ENCODE measurements around the gene TMEM72. TPM values are rescaled to one million over a fixed set of nuclear protein-coding genes. Genes with fewer than 3 reads are reported as not detected.

TMEM72 gene
- total and polyA plus RNA-seq, 2 of the 13 experiments (the other 11 are each of a cell fraction or from before 2014, with no cell fraction given) = 0.04 TPM; not detected in 1

- TF ChIP-seq ZNF225 (CRISPR knock-in tag; IDR thresholded peaks at IDR 0.05) = peak; percentile 59; the same call in 1 of the 2 replicates
- TF ChIP-seq FOXA1 (IDR thresholded peaks at IDR 0.05) = no peak
- TF ChIP-seq FOXA1 (CRISPR knock-in tag; IDR thresholded peaks at IDR 0.05) = no peak
- peak; percentile 65; the same call in 1 of the 2 replicates for TF ChIP-seq KDM1A (CRISPR knock-in tag; IDR thresholded peaks at IDR 0.05)
- TF ChIP-seq ZNF878 (CRISPR knock-in tag; IDR thresholded peaks at IDR 0.05) = peak; percentile 96
- TF ChIP-seq ZNF251 (CRISPR knock-in tag; IDR thresholded peaks at IDR 0.05) = no peak
- no peak for TF ChIP-seq DR1 (CRISPR knock-in tag; IDR thresholded peaks at IDR 0.05)
- TF ChIP-seq GATAD2A (CRISPR knock-in tag; IDR thresholded peaks at IDR 0.05) = peak; percentile 96
- TF ChIP-seq ZBTB8A (CRISPR knock-in tag; IDR thresholded peaks at IDR 0.05; ENCODE audit: borderline replicate concordance, low read depth) = no peak
- no peak for TF ChIP-seq ZMAT5 (CRISPR knock-in tag; IDR thresholded peaks at IDR 0.05; ENCODE audit: borderline replicate concordance, low read depth)
- no peak for TF ChIP-seq SNAI1 (CRISPR knock-in tag; IDR thresholded peaks at IDR 0.05; ENCODE audit: borderline replicate concordance)
- no peak for TF ChIP-seq ZXDC (CRISPR knock-in tag; IDR thresholded peaks at IDR 0.05)
- peak; percentile 92; the same call in 1 of the 2 replicates for TF ChIP-seq ZNF33B (CRISPR knock-in tag; IDR thresholded peaks at IDR 0.05)
- no peak for TF ChIP-seq FIP1L1 (IDR thresholded peaks at IDR 0.05; ENCODE audit: borderline replicate concordance, insufficient read depth, low read depth, low read length)
- peak; percentile 96; the same call in 1 of the 2 replicates for TF ChIP-seq MTERF4 (CRISPR knock-in tag; IDR thresholded peaks at IDR 0.05)
- TF ChIP-seq WIZ (CRISPR knock-in tag; IDR thresholded peaks at IDR 0.05) = no peak; the same call in 1 of the 2 replicates
- TF ChIP-seq SMARCC2 (IDR thresholded peaks at IDR 0.05) = no peak
- TF ChIP-seq ZNF879 (CRISPR knock-in tag; IDR thresholded peaks at IDR 0.05) = peak; percentile 86; the same call in 1 of the 2 replicates
- peak; percentile 83; the same call in 1 of the 2 replicates for TF ChIP-seq ATF2 (CRISPR knock-in tag; IDR thresholded peaks at IDR 0.05)
- TF ChIP-seq KDM6A (CRISPR knock-in tag; IDR thresholded peaks at IDR 0.05; ENCODE audit: low read depth) = no peak
- peak; percentile 91 for TF ChIP-seq DZIP1 (CRISPR knock-in tag; IDR thresholded peaks at IDR 0.05)
- TF ChIP-seq ZBTB38 (CRISPR knock-in tag; IDR thresholded peaks at IDR 0.05) = peak; percentile 88
- TF ChIP-seq RBM22 (optimal IDR thresholded peaks at IDR 0.05; ENCODE audit: low read length) = no peak
Measured at GRCh38 chr10:44935201-44935965, 24.2 kb downstream of the TMEM72 start (continued).
